Cardiac septum (tissue), 1 donor: ENCODE data around the gene KSR2. TPM values are rescaled to one million over a fixed set of nuclear protein-coding genes. Genes with fewer than 3 reads are reported as not detected.
A peak's percentile ranks its signal among the peaks of the same experiment; 100 is the strongest.

Experiments used
- DNase-seq: peaks from one replicate; pipeline ENCODE4 v3.0.0-alpha.2; 2020; ENCODE audit warnings: low spot score
- intact Hi-C: fragments of 100-400 bp; cut with DNase I; formaldehyde crosslinking; loops from one replicate; pipeline ENCODE4 v1.14.0; 2022
- total RNA-seq: library from RNA; stranded (reverse); fragmentation: NEBNext Ultra II Directional; extraction: Animal tissue kit (Norgen Biotek cat#: 25700); gene quantifications from one replicate; pipeline ENCODE4 v1.2.1, GENCODE V29; 2021
- donor health status: DM: no; HTN: no; CAD: no.

The KSR2 gene
- total RNA-seq, 1 donor from 2014 or later: not detected

GRCh38 chr12:117469883-117470483, 498.8 kb downstream of the KSR2 start:
- DNase-seq: no peak
- intact Hi-C loops: no loop called here

- intact Hi-C loops: no loop called here
- DNase-seq: peak; percentile 36
These were observed 500.8 kb downstream of the KSR2 start for GRCh38 chr12:117468016-117468415.

- intact Hi-C loops: no loop called here
- DNase-seq: no peak
These were observed 501.2 kb downstream of the KSR2 start for GRCh38 chr12:117467588-117467987.

- peak; percentile 51 for DNase-seq
- intact Hi-C loops: no loop called here
These were observed 502.0 kb downstream of the KSR2 start for GRCh38 chr12:117466677-117467362.

GRCh38 chr12:117461732-117462131, 507.1 kb downstream of the KSR2 start:
- intact Hi-C loops: no loop called here
- DNase-seq: no peak

GRCh38 chr12:117459229-117459628, 509.6 kb downstream of the KSR2 start:
- intact Hi-C loops: no loop called here
- DNase-seq: no peak

- intact Hi-C loops: no loop called here
- no peak for DNase-seq
These were observed 511.6 kb downstream of the KSR2 start for GRCh38 chr12:117457189-117457588.

- no peak for DNase-seq
- intact Hi-C loops: no loop called here
These were observed 512.7 kb downstream of the KSR2 start for GRCh38 chr12:117456076-117456475.

GRCh38 chr12:117453961-117454360, 514.8 kb downstream of the KSR2 start:
- intact Hi-C loops: no loop called here
- no peak for DNase-seq

GRCh38 chr12:117452112-117452511, 516.7 kb downstream of the KSR2 start:
- intact Hi-C loops: no loop called here
- peak; percentile 19 for DNase-seq

GRCh38 chr12:117450209-117450608, 518.6 kb downstream of the KSR2 start:
- DNase-seq: peak; percentile 9
- intact Hi-C loops: no loop called here

GRCh38 chr12:117447665-117448366, 521.0 kb downstream of the KSR2 start:
- DNase-seq: peak; percentile 29
- intact Hi-C loops: no loop called here

- DNase-seq: no peak
- intact Hi-C loops: loop anchor here (5.0 kb wide), 1 partner anchor 482 kb away; no protein-coding TSS in a partner anchor
These were observed 524.0 kb downstream of the KSR2 start for GRCh38 chr12:117444781-117445180.

GRCh38 chr12:117441751-117442150, 527.0 kb downstream of the KSR2 start:
- peak; percentile 82 for DNase-seq
- intact Hi-C loops: loop anchor here (5.0 kb wide), 1 partner anchor 479 kb away; no protein-coding TSS in a partner anchor

GRCh38 chr12:117440384-117440783, 528.4 kb downstream of the KSR2 start:
- intact Hi-C loops: loop anchor here (5.0 kb wide), 1 partner anchor 478 kb away; no protein-coding TSS in a partner anchor
- peak; percentile 59 for DNase-seq

- intact Hi-C loops: loop anchor here (5.0 kb wide), 1 partner anchor 477 kb away; no protein-coding TSS in a partner anchor
- peak; percentile 54 for DNase-seq
These were observed 529.2 kb downstream of the KSR2 start for GRCh38 chr12:117439531-117440001.

GRCh38 chr12:117438809-117439208, 530.0 kb downstream of the KSR2 start:
- intact Hi-C loops: no loop called here
- no peak for DNase-seq

GRCh38 chr12:117437516-117438255, 531.1 kb downstream of the KSR2 start:
- DNase-seq: peak; percentile 64
- intact Hi-C loops: no loop called here

- intact Hi-C loops: no loop called here
- DNase-seq: no peak
These were observed 534.9 kb downstream of the KSR2 start for GRCh38 chr12:117433878-117434277.

GRCh38 chr12:117430246-117430645, 538.5 kb downstream of the KSR2 start:
- intact Hi-C loops: no loop called here
- DNase-seq: peak; percentile 57
